ENCODE measurements around the gene AMBP.

AMBP gene

DNA sequence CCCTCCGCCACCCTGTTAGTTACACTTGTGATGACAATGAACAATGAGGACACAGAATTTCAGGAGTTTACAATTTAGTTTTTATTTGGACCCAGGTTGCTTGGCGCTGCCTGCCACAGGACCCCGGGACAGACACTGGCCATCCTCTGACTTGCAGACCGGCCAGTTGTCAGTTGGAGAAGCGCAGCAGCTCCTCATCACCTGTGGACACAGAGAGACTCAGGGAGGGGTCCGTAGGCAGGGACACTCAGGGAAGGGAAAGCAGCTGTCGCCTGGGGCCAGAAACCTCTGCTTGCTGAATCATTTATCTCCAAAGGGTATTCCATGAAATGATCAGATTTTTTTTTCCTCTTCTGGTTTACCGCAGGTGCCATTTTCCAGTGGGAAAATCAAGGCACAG, 18.0 kb downstream of the AMBP start:
- no peaks in the 10 kb centered on the region for H3K4me1 Mint-ChIP-seq
- H3K9me3 Mint-ChIP-seq = no peaks in the 10 kb centered on the region
- peaks cover 12% of the 10 kb centered on the region for H3K27me3 Mint-ChIP-seq
- ATAC-seq (ENCODE audit: low read depth) (no peak), DNase-seq (ENCODE audit: low spot score in 2 of 2) (no peak)
- no peaks in the 10 kb centered on the region for H3K36me3 Mint-ChIP-seq
- no peak overlapping the region for H3K27ac Mint-ChIP-seq
- no peak overlapping the region for H3K4me3 Mint-ChIP-seq

GRCh38 chr9:114059047-114059803, 18.9 kb downstream of the AMBP start:
- DNase-seq (ENCODE audit: low spot score in 2 of 2) = no peak

DNA sequence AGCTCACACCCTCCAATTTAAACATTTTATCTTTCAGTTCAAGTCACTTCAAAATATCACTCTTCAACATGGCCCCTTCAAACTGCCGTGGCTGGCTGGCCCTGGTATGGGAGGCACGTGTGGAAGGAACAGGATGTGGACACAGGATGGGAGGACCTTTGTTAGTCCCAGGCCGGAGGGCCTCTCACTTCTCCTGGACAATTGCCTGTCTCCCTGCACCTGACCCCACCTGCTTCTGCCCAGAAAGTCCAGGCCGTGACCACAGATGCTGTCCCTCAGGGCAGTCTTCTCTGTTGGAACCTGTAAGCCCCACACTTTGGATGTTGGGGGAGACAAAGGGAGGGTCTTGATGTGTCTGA, 19.4 kb downstream of the AMBP start:
- DNase-seq (ENCODE audit: low spot score in 2 of 2) = no peak
- no peak for ATAC-seq (ENCODE audit: low read depth)
- H3K4me3 Mint-ChIP-seq = no peak overlapping the region
- H3K27ac Mint-ChIP-seq = no peak overlapping the region
- H3K36me3 Mint-ChIP-seq = no peaks in the 10 kb centered on the region
- H3K9me3 Mint-ChIP-seq = no peaks in the 10 kb centered on the region
- H3K27me3 Mint-ChIP-seq = peaks cover 10% of the 10 kb centered on the region
- no peaks in the 10 kb centered on the region for H3K4me1 Mint-ChIP-seq

More at GRCh38 chr9:114059047-114059803, 18.9 kb downstream of the AMBP start:
- Mint-ChIP-seq H3K4me3 (no peak overlapping the region), H3K36me3 (no peaks in the 10 kb centered on the region), H3K4me1 (no peaks in the 10 kb centered on the region), H3K27ac (no peak overlapping the region), H3K9me3 (no peaks in the 10 kb centered on the region), H3K27me3 (peaks cover 12% of the 10 kb centered on the region)
- ATAC-seq (ENCODE audit: low read depth) = no peak

GRCh38 chr9:114057161-114057885, 20.8 kb downstream of the AMBP start:
- ATAC-seq (ENCODE audit: low read depth) (no peak), DNase-seq (ENCODE audit: low spot score in 2 of 2) (no peak)
- Mint-ChIP-seq H3K27ac (no peak overlapping the region), H3K9me3 (no peaks in the 10 kb centered on the region), H3K36me3 (no peaks in the 10 kb centered on the region), H3K4me1 (no peaks in the 10 kb centered on the region), H3K27me3 (peaks cover 8% of the 10 kb centered on the region), H3K4me3 (no peak overlapping the region)

DNA sequence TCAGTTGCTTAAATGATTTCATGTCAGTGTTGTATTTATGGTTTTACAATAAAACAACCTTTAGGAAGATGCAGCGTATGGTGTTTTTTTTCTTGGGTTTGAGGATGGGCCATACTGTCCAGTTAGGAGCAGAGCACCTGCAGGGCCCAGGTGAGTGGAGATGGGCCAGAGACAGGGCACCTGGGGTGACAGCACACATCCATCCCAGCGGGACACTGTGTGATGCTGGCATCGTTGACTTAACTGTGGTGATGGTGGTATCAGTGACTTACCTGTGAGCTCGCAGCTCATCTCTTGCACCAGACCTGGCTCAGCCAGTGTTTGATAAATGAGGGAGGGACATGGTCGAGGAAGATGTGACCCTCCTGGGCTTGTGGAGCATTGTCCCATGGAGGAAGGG, 21.6 kb downstream of the AMBP start:
- no peak for ATAC-seq (ENCODE audit: low read depth)
- Mint-ChIP-seq H3K36me3 (no peaks in the 10 kb centered on the region), H3K27ac (no peak overlapping the region), H3K27me3 (peaks cover 2% of the 10 kb centered on the region), H3K4me1 (no peaks in the 10 kb centered on the region), H3K4me3 (no peak overlapping the region), H3K9me3 (no peaks in the 10 kb centered on the region)
- no peak for DNase-seq (ENCODE audit: low spot score in 2 of 2)

GRCh38 chr9:114055894-114056293, 22.2 kb downstream of the AMBP start:
- H3K4me3 Mint-ChIP-seq = no peak overlapping the region
- no peak overlapping the region for H3K27ac Mint-ChIP-seq
- no peak for DNase-seq (ENCODE audit: low spot score in 2 of 2)
- ATAC-seq (ENCODE audit: low read depth) = no peak
- peaks cover 2% of the 10 kb centered on the region for H3K27me3 Mint-ChIP-seq
- H3K9me3 Mint-ChIP-seq = no peaks in the 10 kb centered on the region
- H3K4me1 Mint-ChIP-seq = no peaks in the 10 kb centered on the region
- no peaks in the 10 kb centered on the region for H3K36me3 Mint-ChIP-seq

- Mint-ChIP-seq H3K27ac (no peak overlapping the region), H3K4me3 (no peak overlapping the region), H3K27me3 (no peaks in the 10 kb centered on the region), H3K36me3 (no peaks in the 10 kb centered on the region), H3K9me3 (no peaks in the 10 kb centered on the region), H3K4me1 (no peaks in the 10 kb centered on the region)
- ATAC-seq (ENCODE audit: low read depth) = no peak
- DNase-seq (ENCODE audit: low spot score in 2 of 2) = no peak
Observed at GRCh38 chr9:114055061-114055460, 23.0 kb downstream of the AMBP start.

DNA sequence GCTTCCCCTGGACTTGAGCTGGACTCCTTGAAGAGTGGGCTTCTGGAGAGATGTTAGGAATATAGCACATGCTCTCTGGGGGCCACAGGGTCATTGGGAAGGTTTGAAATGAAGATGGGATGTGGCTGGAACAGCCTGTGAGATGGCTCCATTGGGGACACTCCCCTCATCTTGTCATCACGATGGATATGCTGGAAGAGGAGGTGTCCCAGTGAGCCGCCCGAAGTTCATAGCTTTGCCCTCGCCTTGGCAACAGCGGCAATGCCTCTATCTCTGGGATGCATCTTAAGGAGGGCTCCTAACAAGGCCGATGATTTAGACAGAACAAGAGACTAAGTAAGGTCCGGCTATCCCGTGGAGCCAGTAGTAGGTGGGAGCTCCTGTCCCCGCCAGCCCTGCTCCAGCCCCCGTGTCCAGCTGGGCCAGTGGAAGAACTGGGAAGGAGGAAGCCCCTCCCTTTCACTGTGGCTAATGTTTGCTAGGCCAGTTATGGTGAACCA, 23.9 kb downstream of the AMBP start:
- ATAC-seq (ENCODE audit: low read depth) (no peak), DNase-seq (ENCODE audit: low spot score in 2 of 2) (no peak)
- no peaks in the 10 kb centered on the region for H3K4me1 Mint-ChIP-seq
- no peaks in the 10 kb centered on the region for H3K27me3 Mint-ChIP-seq
- H3K36me3 Mint-ChIP-seq = no peaks in the 10 kb centered on the region
- no peak overlapping the region for H3K4me3 Mint-ChIP-seq
- no peak overlapping the region for H3K27ac Mint-ChIP-seq
- no peaks in the 10 kb centered on the region for H3K9me3 Mint-ChIP-seq

GRCh38 chr9:114053246-114054005, 24.7 kb downstream of the AMBP start:
- Mint-ChIP-seq H3K9me3 (no peaks in the 10 kb centered on the region), H3K36me3 (no peaks in the 10 kb centered on the region), H3K27me3 (no peaks in the 10 kb centered on the region), H3K4me1 (no peaks in the 10 kb centered on the region), H3K27ac (no peak overlapping the region), H3K4me3 (no peak overlapping the region)
- DNase-seq (ENCODE audit: low spot score in 2 of 2) = no peak
- no peak for ATAC-seq (ENCODE audit: low read depth)

DNA sequence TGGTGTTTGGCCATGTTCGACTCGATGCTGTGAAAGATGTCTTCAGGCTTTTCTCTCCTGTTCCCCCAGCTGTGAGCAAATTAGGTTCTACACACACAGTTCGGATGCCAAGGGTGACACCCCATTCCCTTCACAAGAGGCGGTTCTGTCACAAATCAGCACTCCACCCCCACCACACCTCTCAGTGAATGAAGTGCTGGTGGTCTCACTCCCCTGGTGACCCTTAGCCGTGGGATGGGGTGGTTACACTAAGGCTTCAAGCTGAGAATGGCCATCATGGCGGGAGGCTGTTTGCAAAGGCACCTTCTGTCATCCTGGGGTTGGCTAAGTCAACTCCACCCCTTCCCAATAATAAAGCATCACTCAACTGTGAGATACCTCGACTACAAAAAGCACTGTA, 26.4 kb downstream of the AMBP start:
- ATAC-seq (ENCODE audit: low read depth) = no peak
- H3K4me1 Mint-ChIP-seq = no peaks in the 10 kb centered on the region
- no peak for DNase-seq (ENCODE audit: low spot score in 2 of 2)
- no peaks in the 10 kb centered on the region for H3K36me3 Mint-ChIP-seq
- no peak overlapping the region for H3K4me3 Mint-ChIP-seq
- no peaks in the 10 kb centered on the region for H3K27me3 Mint-ChIP-seq
- no peak overlapping the region for H3K27ac Mint-ChIP-seq
- no peaks in the 10 kb centered on the region for H3K9me3 Mint-ChIP-seq

- no peaks in the 10 kb centered on the region for H3K36me3 Mint-ChIP-seq
- no peak overlapping the region for H3K27ac Mint-ChIP-seq
- no peak for DNase-seq (ENCODE audit: low spot score in 2 of 2)
- H3K9me3 Mint-ChIP-seq = no peaks in the 10 kb centered on the region
- ATAC-seq (ENCODE audit: low read depth) = no peak
- H3K27me3 Mint-ChIP-seq = no peaks in the 10 kb centered on the region
- no peaks in the 10 kb centered on the region for H3K4me1 Mint-ChIP-seq
- H3K4me3 Mint-ChIP-seq = no peak overlapping the region
Observed at GRCh38 chr9:114051281-114051680, 26.8 kb downstream of the AMBP start.

- Mint-ChIP-seq H3K9me3 (no peaks in the 10 kb centered on the region), H3K27me3 (no peaks in the 10 kb centered on the region), H3K4me1 (no peaks in the 10 kb centered on the region), H3K4me3 (no peak overlapping the region), H3K36me3 (no peaks in the 10 kb centered on the region), H3K27ac (no peak overlapping the region)
- ATAC-seq (ENCODE audit: low read depth) (no peak), DNase-seq (ENCODE audit: low spot score in 2 of 2) (no peak)
Observed at GRCh38 chr9:114050646-114051045, 27.5 kb downstream of the AMBP start.

DNA sequence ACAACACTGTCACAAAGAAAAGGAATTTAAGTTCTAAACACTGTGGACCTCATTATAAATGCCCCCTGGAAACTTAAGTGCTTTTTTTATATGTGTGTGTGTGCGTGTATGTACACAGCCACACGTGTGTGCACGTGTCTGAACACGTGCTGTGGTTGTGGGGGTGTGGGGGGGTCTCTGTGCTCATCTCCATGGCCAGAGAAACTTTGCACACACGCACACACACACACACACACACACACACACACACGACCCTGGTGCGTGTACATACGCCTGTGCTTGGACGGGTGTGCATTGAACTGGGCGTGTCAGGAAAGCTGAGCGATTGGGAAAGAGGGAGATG, 27.9 kb downstream of the AMBP start:
- Mint-ChIP-seq H3K9me3 (no peaks in the 10 kb centered on the region), H3K4me1 (no peaks in the 10 kb centered on the region), H3K27me3 (no peaks in the 10 kb centered on the region), H3K36me3 (no peaks in the 10 kb centered on the region), H3K27ac (no peak overlapping the region), H3K4me3 (no peak overlapping the region)
- DNase-seq (ENCODE audit: low spot score in 2 of 2) = no peak
- ATAC-seq (ENCODE audit: low read depth) = no peak

- ATAC-seq (ENCODE audit: low read depth) (no peak), DNase-seq (ENCODE audit: low spot score in 2 of 2) (no peak)
- Mint-ChIP-seq H3K27ac (no peak overlapping the region), H3K9me3 (no peaks in the 10 kb centered on the region), H3K4me1 (no peaks in the 10 kb centered on the region), H3K4me3 (no peak overlapping the region), H3K27me3 (no peaks in the 10 kb centered on the region), H3K36me3 (no peaks in the 10 kb centered on the region)
Observed at GRCh38 chr9:114049441-114050225, 28.5 kb downstream of the AMBP start.

Measured in memory B cell (primary cell).